Measurements from ENCODE around the gene CLEC16A. TPM values are rescaled to one million over a fixed set of nuclear protein-coding genes. Genes with fewer than 3 reads are reported as not detected.

CLEC16A gene
- total and polyA plus RNA-seq, 9 of the 15 experiments (the other 6 are each of a cell fraction or from before 2014, with no cell fraction given): 1.00 to 22.3 (median 10.0) TPM

- TF ChIP-seq, protein P1, sequence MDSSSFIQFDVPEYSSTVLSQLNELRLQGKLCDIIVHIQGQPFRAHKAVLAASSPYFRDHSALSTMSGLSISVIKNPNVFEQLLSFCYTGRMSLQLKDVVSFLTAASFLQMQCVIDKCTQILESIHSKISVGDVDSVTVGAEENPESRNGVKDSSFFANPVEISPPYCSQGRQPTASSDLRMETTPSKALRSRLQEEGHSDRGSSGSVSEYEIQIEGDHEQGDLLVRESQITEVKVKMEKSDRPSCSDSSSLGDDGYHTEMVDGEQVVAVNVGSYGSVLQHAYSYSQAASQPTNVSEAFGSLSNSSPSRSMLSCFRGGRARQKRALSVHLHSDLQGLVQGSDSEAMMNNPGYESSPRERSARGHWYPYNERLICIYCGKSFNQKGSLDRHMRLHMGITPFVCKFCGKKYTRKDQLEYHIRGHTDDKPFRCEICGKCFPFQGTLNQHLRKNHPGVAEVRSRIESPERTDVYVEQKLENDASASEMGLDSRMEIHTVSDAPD (CRISPR knock-in tag; IDR thresholded peaks at IDR 0.05): no peak
- TF ChIP-seq ATF2 (CRISPR knock-in tag; IDR thresholded peaks at IDR 0.05) (no peak), GATAD2B (IDR thresholded peaks at IDR 0.05; ENCODE audit: borderline replicate concordance) (no peak), ZNF778 (CRISPR knock-in tag; IDR thresholded peaks at IDR 0.05) (no peak), E2F6 (IDR thresholded peaks at IDR 0.05; ENCODE audit: borderline replicate concordance in 1 of 2, extremely low read depth in 1 of 2, insufficient read depth in 1 of 2, insufficient read length in 1 of 2, low read depth in 1 of 2, low read length in 1 of 2, poor library complexity in 1 of 2, severe bottlenecking in 1 of 2) (no peak), NFIC (IDR thresholded peaks at IDR 0.05) (peak; percentile 43; the same call in 1 of the 2 replicates), ZNF695 (CRISPR knock-in tag; IDR thresholded peaks at IDR 0.05) (no peak), ZEB2 (IDR thresholded peaks at IDR 0.05) (peak; percentile 59; the same call in 1 of the 2 replicates), KLF10 (CRISPR knock-in tag; IDR thresholded peaks at IDR 0.05) (no peak), PRPF4 (IDR thresholded peaks at IDR 0.05; ENCODE audit: insufficient read depth, low read depth, low read length, poor library complexity, severe bottlenecking) (no peak)
- TF ChIP-seq, protein P2, sequence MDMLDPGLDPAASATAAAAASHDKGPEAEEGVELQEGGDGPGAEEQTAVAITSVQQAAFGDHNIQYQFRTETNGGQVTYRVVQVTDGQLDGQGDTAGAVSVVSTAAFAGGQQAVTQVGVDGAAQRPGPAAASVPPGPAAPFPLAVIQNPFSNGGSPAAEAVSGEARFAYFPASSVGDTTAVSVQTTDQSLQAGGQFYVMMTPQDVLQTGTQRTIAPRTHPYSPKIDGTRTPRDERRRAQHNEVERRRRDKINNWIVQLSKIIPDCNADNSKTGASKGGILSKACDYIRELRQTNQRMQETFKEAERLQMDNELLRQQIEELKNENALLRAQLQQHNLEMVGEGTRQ (CRISPR knock-in tag; IDR thresholded peaks at IDR 0.05): no peak
- TF ChIP-seq, protein P3, sequence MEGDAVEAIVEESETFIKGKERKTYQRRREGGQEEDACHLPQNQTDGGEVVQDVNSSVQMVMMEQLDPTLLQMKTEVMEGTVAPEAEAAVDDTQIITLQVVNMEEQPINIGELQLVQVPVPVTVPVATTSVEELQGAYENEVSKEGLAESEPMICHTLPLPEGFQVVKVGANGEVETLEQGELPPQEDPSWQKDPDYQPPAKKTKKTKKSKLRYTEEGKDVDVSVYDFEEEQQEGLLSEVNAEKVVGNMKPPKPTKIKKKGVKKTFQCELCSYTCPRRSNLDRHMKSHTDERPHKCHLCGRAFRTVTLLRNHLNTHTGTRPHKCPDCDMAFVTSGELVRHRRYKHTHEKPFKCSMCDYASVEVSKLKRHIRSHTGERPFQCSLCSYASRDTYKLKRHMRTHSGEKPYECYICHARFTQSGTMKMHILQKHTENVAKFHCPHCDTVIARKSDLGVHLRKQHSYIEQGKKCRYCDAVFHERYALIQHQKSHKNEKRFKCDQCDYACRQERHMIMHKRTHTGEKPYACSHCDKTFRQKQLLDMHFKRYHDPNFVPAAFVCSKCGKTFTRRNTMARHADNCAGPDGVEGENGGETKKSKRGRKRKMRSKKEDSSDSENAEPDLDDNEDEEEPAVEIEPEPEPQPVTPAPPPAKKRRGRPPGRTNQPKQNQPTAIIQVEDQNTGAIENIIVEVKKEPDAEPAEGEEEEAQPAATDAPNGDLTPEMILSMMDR (IDR thresholded peaks at IDR 0.05 in 2 of 3, conservative IDR thresholded peaks at IDR 0.05 in 1 of 3; ENCODE audit: insufficient read depth in 2 of 3, low read depth in 1 of 3, low read length in 3 of 3): no peak
These were observed 204.8 kb downstream of the CLEC16A start (continued) for GRCh38 chr16:11149011-11149616.

All from K562 (cell line).